HepG2 (cell line): ENCODE measurements around the gene CENATAC. TPM values are rescaled to one million over a fixed set of nuclear protein-coding genes. Genes with fewer than 3 reads are reported as not detected.

Source experiments
- ATF2 ChIP-seq: sonication (generic); formaldehyde crosslinking; IDR thresholded peaks from 2 replicates; pipeline ENCODE4 v1.4.0; 2020; ENCODE audit warnings: missing genetic modification reagents
- BRCA1 ChIP-seq: sonication (generic); formaldehyde crosslinking; IDR thresholded peaks from 2 replicates; pipeline ENCODE4 v1.4.0; 2020; ENCODE audit warnings: missing genetic modification reagents
- CC2D1A ChIP-seq: sonication (generic); formaldehyde crosslinking; IDR thresholded peaks from 2 replicates; pipeline ENCODE4 v1.8.1; 2023; ENCODE audit warnings: mild to moderate bottlenecking, missing genetic modification reagents
- CHD2 ChIP-seq: IDR thresholded peaks from 2 replicates; pipeline ENCODE4 v1.6.1; 2011; ENCODE audit warnings: low read depth, low read length, improper control_type of control experiment
- CSRNP2 ChIP-seq: sonication (generic); formaldehyde crosslinking; conservative IDR thresholded peaks from 2 replicates; pipeline ENCODE4 v1.8.0; 2022; ENCODE audit warnings: low read depth, missing genetic modification reagents
- ESRRA ChIP-seq: sonication (generic); formaldehyde crosslinking; IDR thresholded peaks from 2 replicates; pipeline ENCODE4 v1.5.1; 2020; ENCODE audit warnings: mild to moderate bottlenecking, low read depth, missing genetic modification reagents
- HIVEP1 ChIP-seq: sonication (generic); formaldehyde crosslinking; IDR thresholded peaks from 2 replicates; pipeline ENCODE4 v1.4.0; 2020; ENCODE audit warnings: mild to moderate bottlenecking, missing genetic modification reagents
- HNRNPH1 ChIP-seq: fragments of 200-400 bp; formaldehyde crosslinking; optimal IDR thresholded peaks from 2 replicates; pipeline ENCODE3; 2017; ENCODE audit warnings: mild to moderate bottlenecking, low read depth, low read length
- HNRNPL ChIP-seq: fragments of 200-400 bp; formaldehyde crosslinking; IDR thresholded peaks from 2 replicates; pipeline ENCODE4 v1.6.1; 2017; ENCODE audit warnings: mild to moderate bottlenecking, low read depth, low read length
- HOXA3 ChIP-seq: sonication (generic); formaldehyde crosslinking; IDR thresholded peaks from 2 replicates; pipeline ENCODE4 v1.5.0; 2020; ENCODE audit warnings: missing genetic modification reagents
- KMT2A ChIP-seq: sonication (generic); formaldehyde crosslinking; IDR thresholded peaks from 2 replicates; pipeline ENCODE4 v1.4.0; 2020; ENCODE audit warnings: missing genetic modification reagents
- MAFF ChIP-seq: IDR thresholded peaks from 2 replicates; pipeline ENCODE4 v1.6.1; 2011; ENCODE audit warnings: low read depth, low read length, improper control_type of control experiment
- MATR3 ChIP-seq: sonication (generic); formaldehyde crosslinking; IDR thresholded peaks from 2 replicates; pipeline ENCODE4 v1.4.0; 2020; ENCODE audit warnings: missing genetic modification reagents
- MBNL3 ChIP-seq: fragments of 250-450 bp; sonication (Bioruptor Pico); conservative IDR thresholded peaks from 2 replicates; pipeline ENCODE4 v1.8.0; 2022; ENCODE audit warnings: mild to moderate bottlenecking, inconsistent platforms
- NRL ChIP-seq: sonication (generic); formaldehyde crosslinking; IDR thresholded peaks from 2 replicates; pipeline ENCODE4 v1.5.0; 2020; ENCODE audit warnings: missing genetic modification reagents, mild to moderate bottlenecking, moderate library complexity, borderline replicate concordance
- PATZ1 ChIP-seq: sonication (generic); formaldehyde crosslinking; IDR thresholded peaks from 2 replicates; pipeline ENCODE4 v1.4.0; 2020; ENCODE audit warnings: missing genetic modification reagents
- PLRG1 ChIP-seq: fragments of 450-650 bp; conservative IDR thresholded peaks from 2 replicates; pipeline ENCODE4 v1.6.1; 2016
- RFXAP ChIP-seq: sonication (generic); formaldehyde crosslinking; IDR thresholded peaks from 2 replicates; pipeline ENCODE4 v1.4.0; 2020; ENCODE audit warnings: missing genetic modification reagents, borderline replicate concordance
- RXRA ChIP-seq: sonication (generic); formaldehyde crosslinking; IDR thresholded peaks from 2 replicates; pipeline ENCODE4 v1.5.1; 2020; ENCODE audit warnings: missing genetic modification reagents
- SP5 ChIP-seq: IDR thresholded peaks from 2 replicates; pipeline ENCODE4 v1.6.1; 2016; ENCODE audit warnings: low read depth, borderline replicate concordance
- TAF15 ChIP-seq: fragments of 200-400 bp; formaldehyde crosslinking; IDR thresholded peaks from one replicate; pipeline ENCODE4 v1.6.1; 2018; ENCODE audit warnings: mild to moderate bottlenecking, low read depth, low read length; ENCODE audit not compliant: poor library complexity, severe bottlenecking
- TCF7L2 ChIP-seq: IDR thresholded peaks from 2 replicates; pipeline ENCODE4 v1.6.1; 2011; ENCODE audit warnings: mild to moderate bottlenecking, low read depth, low read length, moderate library complexity
- TMF1 ChIP-seq: sonication (generic); formaldehyde crosslinking; IDR thresholded peaks from 2 replicates; pipeline ENCODE4 v1.8.1; 2022; ENCODE audit warnings: low read depth, missing genetic modification reagents
- XBP1 ChIP-seq: sonication (generic); formaldehyde crosslinking; IDR thresholded peaks from 2 replicates; pipeline ENCODE4 v1.5.0; 2020; ENCODE audit warnings: missing genetic modification reagents
- ZBTB38 ChIP-seq: sonication (generic); formaldehyde crosslinking; IDR thresholded peaks from 2 replicates; pipeline ENCODE4 v1.5.1; 2020; ENCODE audit warnings: mild to moderate bottlenecking, missing genetic modification reagents
- ZFP62 ChIP-seq: sonication (generic); formaldehyde crosslinking; IDR thresholded peaks from 2 replicates; pipeline ENCODE4 v1.4.0; 2020; ENCODE audit warnings: missing genetic modification reagents
- ZNF350 ChIP-seq: sonication (generic); formaldehyde crosslinking; IDR thresholded peaks from 2 replicates; pipeline ENCODE4 v1.4.0; 2020; ENCODE audit warnings: mild to moderate bottlenecking, low read depth, missing genetic modification reagents, borderline replicate concordance
- ZNF772 ChIP-seq: sonication (generic); formaldehyde crosslinking; IDR thresholded peaks from 2 replicates; pipeline ENCODE4 v1.5.0; 2020; ENCODE audit warnings: mild to moderate bottlenecking, missing genetic modification reagents
- ZSCAN29 ChIP-seq: sonication (generic); formaldehyde crosslinking; conservative IDR thresholded peaks from 2 replicates; pipeline ENCODE4 v1.4.0; 2020; ENCODE audit warnings: mild to moderate bottlenecking, missing genetic modification reagents
- polyA plus RNA-seq, 8 experiments: library from polyadenylated mRNA; depleted of rRNA in 3 of 8; stranded (reverse) in 7 of 8; unstranded in 1 of 8; fragments of >200 nt; fragmentation: Illumina TruSeq in 4 of 8; extraction: Trizol in 4 of 8; gene quantifications; 2 replicates each; pipeline versions ENCODE4 v1.2.1 to v1.2.3, GENCODE V29; 2011 to 2016; ENCODE audit warnings: low read depth in 4 of 8, missing spikeins in 1 of 8, mixed read lengths in 1 of 8; ENCODE audit not compliant: insufficient read depth in 1 of 8
- total RNA-seq, 5 experiments: library from RNA; depleted of rRNA; stranded (reverse); fragments of >200 nt; fragmentation: Illumina TruSeq; extraction: Trizol; gene quantifications; 2 replicates each; pipeline ENCODE4 v1.2.3, GENCODE V29; 2016; ENCODE audit warnings: low read depth in 1 of 5
- TF ChIP-seq, protein P1 (sequence below): sonication (generic); formaldehyde crosslinking; IDR thresholded peaks from 2 replicates; pipeline ENCODE4 v1.8.1; 2023; ENCODE audit warnings: mild to moderate bottlenecking, missing genetic modification reagents, borderline replicate concordance

The CENATAC gene
- total and polyA plus RNA-seq, 2 of the 13 experiments (the other 11 are each of a cell fraction or from before 2014, with no cell fraction given), result 21.7 to 25.0 TPM

DNA sequence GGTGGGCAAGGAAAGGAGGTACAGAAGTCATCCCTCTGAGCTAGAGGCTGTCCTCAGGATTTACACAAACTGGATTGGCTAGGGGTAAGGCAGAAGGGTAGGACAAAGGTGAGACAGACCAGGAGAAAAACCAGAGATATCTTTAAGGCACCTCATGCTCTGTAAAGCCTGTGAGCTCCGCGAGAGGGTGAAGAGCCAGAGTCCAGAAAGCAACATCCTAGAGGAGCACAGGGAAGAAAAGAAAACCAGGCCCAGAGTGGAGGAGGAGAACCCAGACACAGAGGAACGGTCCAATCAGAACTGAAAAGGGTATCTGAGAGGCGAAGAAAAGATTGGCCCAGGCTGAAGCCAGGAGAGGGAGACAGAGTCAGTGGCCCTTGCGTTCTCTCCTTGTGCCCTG is 27.6 kb downstream of the CENATAC start (continued):
- TF ChIP-seq CHD2, result no peak
- no peak for TF ChIP-seq PATZ1 (CRISPR knock-in tag)
- TF ChIP-seq BRCA1 (CRISPR knock-in tag), result no peak
- no peak for TF ChIP-seq HOXA3 (CRISPR knock-in tag)
- TF ChIP-seq CSRNP2 (CRISPR knock-in tag), result no peak
- TF ChIP-seq PLRG1, result no peak
- 0 out of 2 replicates have a peak, but pooled peaks have one; percentile 5 for TF ChIP-seq HNRNPL
- no peak for TF ChIP-seq HNRNPH1
- no peak for TF ChIP-seq TAF15
- TF ChIP-seq RFXAP (CRISPR knock-in tag), result no peak
- TF ChIP-seq MBNL3, result no peak
- TF ChIP-seq ZBTB38 (CRISPR knock-in tag), result no peak
- no peak for TF ChIP-seq ATF2 (CRISPR knock-in tag)
- no peak for TF ChIP-seq CC2D1A (CRISPR knock-in tag)
- TF ChIP-seq NRL, result no peak
- no peak for TF ChIP-seq ZSCAN29
- no peak for TF ChIP-seq HIVEP1 (CRISPR knock-in tag)
- TF ChIP-seq, protein P1, sequence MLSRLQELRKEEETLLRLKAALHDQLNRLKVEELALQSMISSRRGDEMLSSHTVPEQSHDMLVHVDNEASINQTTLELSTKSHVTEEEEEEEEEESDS (CRISPR knock-in tag), result no peak
- TF ChIP-seq XBP1 (CRISPR knock-in tag), result no peak
- no peak for TF ChIP-seq ESRRA (CRISPR knock-in tag)
- TF ChIP-seq KMT2A (CRISPR knock-in tag), result no peak
- TF ChIP-seq MATR3 (CRISPR knock-in tag), result no peak
- TF ChIP-seq SP5, result no peak
- TF ChIP-seq MAFF, result no peak
- no peak for TF ChIP-seq ZNF350 (CRISPR knock-in tag)
- TF ChIP-seq RXRA (CRISPR knock-in tag), result no peak
- no peak for TF ChIP-seq TCF7L2
- TF ChIP-seq ZFP62, result no peak
- TF ChIP-seq ZNF772 (CRISPR knock-in tag), result 0 out of 2 replicates have a peak, but pooled peaks have one; percentile 16
- no peak for TF ChIP-seq TMF1 (CRISPR knock-in tag)
